Activated CD4-positive, alpha-beta T cell treated with anti-CD3 and anti-CD28 coated beads, Interleukin-2, amount 10 ng/mL, durations not matched to agents 7 days and 5 days (primary cell): ENCODE results near the gene SYNDIG1. TPM values are rescaled to one million over a fixed set of nuclear protein-coding genes. Genes with fewer than 3 reads are reported as not detected.

Experiments used
- CTCF ChIA-PET: fragments of 350-600 bp; sonication (Branson Sonifier 250); formaldehyde crosslinking; loops from one replicate; lab custom pipeline; 2021; ENCODE audit warnings: antibody characterized with exemption; lab: Charles Lee
- POLR2A ChIA-PET: fragments of 350-600 bp; sonication (Branson Sonifier 250); formaldehyde crosslinking; loops from one replicate; lab custom pipeline; 2021; ENCODE audit warnings: antibody characterized with exemption; lab: Charles Lee
- DNase-seq: peaks from one replicate; pipeline ENCODE4 v3.0.0-alpha.2; 2020
- H3K27ac Mint-ChIP-seq: one replicate; pipeline ENCODE4 v1.8.0; 2021; ENCODE audit warnings: mild to moderate bottlenecking, moderate library complexity, mixed read lengths
- H3K27me3 Mint-ChIP-seq: one replicate; pipeline ENCODE4 v1.8.0; 2021; ENCODE audit warnings: mixed read lengths
- H3K36me3 Mint-ChIP-seq: one replicate; pipeline ENCODE4 v1.8.0; 2021; ENCODE audit warnings: low read depth, mixed read lengths
- H3K4me1 Mint-ChIP-seq: one replicate; pipeline ENCODE4 v1.8.0; 2021; ENCODE audit warnings: mixed read lengths
- H3K4me3 Mint-ChIP-seq: one replicate; pipeline ENCODE4 v1.8.0; 2021; ENCODE audit warnings: mild to moderate bottlenecking, moderate library complexity, mixed read lengths
- H3K9me3 Mint-ChIP-seq: one replicate; pipeline ENCODE4 v1.8.0; 2021; ENCODE audit warnings: mixed read lengths
- total RNA-seq, 2 experiments: library from RNA; stranded (reverse); gene quantifications; one replicate each; pipeline ENCODE4 v1.2.3, GENCODE V29; 2021

SYNDIG1 gene
- total RNA-seq, 2 experiments from 2014 or later, result not detected

- no peak for DNase-seq
- no peak overlapping the region for H3K4me3 Mint-ChIP-seq
- H3K36me3 Mint-ChIP-seq, result no peaks in the 10 kb centered on the region
- no peaks in the 10 kb centered on the region for H3K27me3 Mint-ChIP-seq
- H3K4me1 Mint-ChIP-seq, result no peaks in the 10 kb centered on the region
- CTCF ChIA-PET, result no interaction called here
- no peaks in the 10 kb centered on the region for H3K9me3 Mint-ChIP-seq
- H3K27ac Mint-ChIP-seq, result no peak overlapping the region
- POLR2A ChIA-PET, result no interaction called here
Observed at GRCh38 chr20:24701668-24702067, 232.2 kb downstream of the SYNDIG1 start.

GRCh38 chr20:24702501-24703283, 233.3 kb downstream of the SYNDIG1 start:
- CTCF ChIA-PET, result interaction anchor here (0.7 kb wide), 1 partner anchor 1211 kb away, joined by 3 read pairs; no protein-coding TSS in a partner anchor
- Mint-ChIP-seq H3K27ac (no peak overlapping the region), H3K27me3 (no peaks in the 10 kb centered on the region), H3K4me3 (no peak overlapping the region), H3K9me3 (no peaks in the 10 kb centered on the region), H3K4me1 (no peaks in the 10 kb centered on the region), H3K36me3 (no peaks in the 10 kb centered on the region)
- POLR2A ChIA-PET, result no interaction called here
- DNase-seq, result no peak

GRCh38 chr20:24703284-24703610, 233.8 kb downstream of the SYNDIG1 start:
- ChIA-PET CTCF (interaction anchor here (0.7 kb wide), 1 partner anchor 1212 kb away, joined by 3 read pairs; no protein-coding TSS in a partner anchor), POLR2A (no interaction called here)
- Mint-ChIP-seq H3K27me3 (no peaks in the 10 kb centered on the region), H3K27ac (no peak overlapping the region), H3K9me3 (no peaks in the 10 kb centered on the region), H3K4me3 (no peak overlapping the region), H3K4me1 (no peaks in the 10 kb centered on the region), H3K36me3 (no peaks in the 10 kb centered on the region)
- DNase-seq, result no peak

- no peaks in the 10 kb centered on the region for H3K36me3 Mint-ChIP-seq
- no peak for DNase-seq
- ChIA-PET POLR2A (no interaction called here), CTCF (no interaction called here)
- H3K9me3 Mint-ChIP-seq, result no peaks in the 10 kb centered on the region
- H3K27me3 Mint-ChIP-seq, result no peaks in the 10 kb centered on the region
- H3K4me3 Mint-ChIP-seq, result no peak overlapping the region
- H3K27ac Mint-ChIP-seq, result no peak overlapping the region
- H3K4me1 Mint-ChIP-seq, result no peaks in the 10 kb centered on the region
Observed at GRCh38 chr20:24704899-24705298, 235.5 kb downstream of the SYNDIG1 start.

GRCh38 chr20:24705486-24705885, 236.1 kb downstream of the SYNDIG1 start:
- Mint-ChIP-seq H3K4me3 (no peak overlapping the region), H3K9me3 (no peaks in the 10 kb centered on the region), H3K27me3 (no peaks in the 10 kb centered on the region), H3K36me3 (no peaks in the 10 kb centered on the region), H3K27ac (no peak overlapping the region), H3K4me1 (no peaks in the 10 kb centered on the region)
- DNase-seq, result no peak
- CTCF ChIA-PET, result no interaction called here
- POLR2A ChIA-PET, result no interaction called here

- peaks cover 12% of the 10 kb centered on the region for H3K27me3 Mint-ChIP-seq
- no peaks in the 10 kb centered on the region for H3K9me3 Mint-ChIP-seq
- ChIA-PET POLR2A (no interaction called here), CTCF (no interaction called here)
- H3K4me3 Mint-ChIP-seq, result no peak overlapping the region
- no peak for DNase-seq
- H3K27ac Mint-ChIP-seq, result no peak overlapping the region
- H3K4me1 Mint-ChIP-seq, result no peaks in the 10 kb centered on the region
- H3K36me3 Mint-ChIP-seq, result no peaks in the 10 kb centered on the region
Observed at GRCh38 chr20:24708411-24709295, 239.2 kb downstream of the SYNDIG1 start.
